Neutrophil (primary cell): ENCODE measurements around the gene NOTO.

ENCODE experiments used
- H3K27ac ChIP-seq: fragments of 200-600 bp; sonication (generic); 2 replicates; pipeline ENCODE4 v1.5.1; 2016; ENCODE audit warnings: mild to moderate bottlenecking, moderate library complexity
- H3K27me3 ChIP-seq: fragments of 200-600 bp; sonication (generic); 2 replicates; pipeline ENCODE4 v1.6.0; 2016; ENCODE audit warnings: mild to moderate bottlenecking
- H3K36me3 ChIP-seq: fragments of 200-600 bp; sonication (generic); 2 replicates; pipeline ENCODE4 v1.5.1; 2017
- H3K4me1 ChIP-seq, 2 experiments: fragments of 200-600 bp in 1 of 2; sonication (generic) in 1 of 2; 1 replicate in 1 of 2; 2 replicates in 1 of 2; pipeline versions ENCODE4 v1.5.1 to v1.6.1; 2013 to 2016; ENCODE audit warnings: low read depth in 1 of 2, low read length in 1 of 2, mild to moderate bottlenecking in 1 of 2, moderate library complexity in 1 of 2; ENCODE audit not compliant: control insufficient read depth in 1 of 2, insufficient read depth in 1 of 2
- H3K4me3 ChIP-seq, 2 experiments: fragments of 200-600 bp in 1 of 2; sonication (generic) in 1 of 2; 1 replicate in 1 of 2; 2 replicates in 1 of 2; pipeline ENCODE4 v1.5.1; 2013 to 2016; ENCODE audit warnings: low read depth in 1 of 2, low read length in 1 of 2, mild to moderate bottlenecking in 1 of 2, moderate library complexity in 1 of 2
- H3K9me3 ChIP-seq: fragments of 200-600 bp; sonication (generic); 2 replicates; pipeline ENCODE4 v1.5.1; 2016
- TF ChIP-seq, protein P1 (sequence below): fragments of 200-600 bp; sonication (generic); IDR thresholded peaks from 2 replicates; pipeline ENCODE4 v1.5.1; 2016; ENCODE audit warnings: antibody characterized with exemption

NOTO gene

DNA sequence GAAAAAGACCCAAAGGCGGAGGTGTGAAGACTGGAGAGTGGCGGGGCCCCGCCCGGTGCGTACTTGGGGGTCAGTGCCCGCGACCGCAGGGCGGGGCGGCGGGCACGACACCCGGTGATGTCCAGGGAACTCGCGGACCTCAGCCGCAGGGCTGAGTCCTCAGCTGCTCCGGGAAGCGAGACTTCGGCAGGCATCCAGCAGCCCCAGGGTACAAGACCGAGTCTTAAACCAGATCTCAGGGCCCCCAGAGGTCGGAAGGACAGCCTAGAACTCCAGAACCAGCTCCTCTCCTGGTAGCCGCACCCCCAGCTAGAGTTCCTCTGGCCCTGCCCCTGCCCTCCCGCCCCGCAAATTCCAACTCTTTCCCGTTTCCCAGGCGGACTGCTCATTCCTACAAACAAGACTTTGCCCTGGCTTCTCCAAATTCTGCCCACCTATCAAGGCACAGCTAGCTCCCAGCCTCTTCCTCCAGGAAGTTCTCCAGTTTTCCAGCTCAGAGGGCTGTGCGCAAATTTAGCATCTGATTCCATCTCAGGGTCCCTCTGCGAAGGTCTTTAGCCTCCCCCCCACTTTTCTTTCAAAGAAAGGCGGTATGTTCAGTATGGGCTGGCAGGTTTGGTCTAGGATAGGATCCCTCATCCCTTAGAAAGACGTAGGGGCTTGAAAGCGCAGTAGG lies 26.0 kb upstream of the NOTO start:
- no peak overlapping the region for H3K27ac ChIP-seq
- TF ChIP-seq, protein P1, sequence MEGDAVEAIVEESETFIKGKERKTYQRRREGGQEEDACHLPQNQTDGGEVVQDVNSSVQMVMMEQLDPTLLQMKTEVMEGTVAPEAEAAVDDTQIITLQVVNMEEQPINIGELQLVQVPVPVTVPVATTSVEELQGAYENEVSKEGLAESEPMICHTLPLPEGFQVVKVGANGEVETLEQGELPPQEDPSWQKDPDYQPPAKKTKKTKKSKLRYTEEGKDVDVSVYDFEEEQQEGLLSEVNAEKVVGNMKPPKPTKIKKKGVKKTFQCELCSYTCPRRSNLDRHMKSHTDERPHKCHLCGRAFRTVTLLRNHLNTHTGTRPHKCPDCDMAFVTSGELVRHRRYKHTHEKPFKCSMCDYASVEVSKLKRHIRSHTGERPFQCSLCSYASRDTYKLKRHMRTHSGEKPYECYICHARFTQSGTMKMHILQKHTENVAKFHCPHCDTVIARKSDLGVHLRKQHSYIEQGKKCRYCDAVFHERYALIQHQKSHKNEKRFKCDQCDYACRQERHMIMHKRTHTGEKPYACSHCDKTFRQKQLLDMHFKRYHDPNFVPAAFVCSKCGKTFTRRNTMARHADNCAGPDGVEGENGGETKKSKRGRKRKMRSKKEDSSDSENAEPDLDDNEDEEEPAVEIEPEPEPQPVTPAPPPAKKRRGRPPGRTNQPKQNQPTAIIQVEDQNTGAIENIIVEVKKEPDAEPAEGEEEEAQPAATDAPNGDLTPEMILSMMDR: no peak

GRCh38 chr2:73176881-73177644 lies 25.3 kb upstream of the NOTO start:
- H3K4me1 ChIP-seq: peaks cover 15 to 27% of the 10 kb centered on the region in 2 experiments
- peaks cover 93% of the 10 kb centered on the region for H3K27me3 ChIP-seq
- no peaks in the 10 kb centered on the region for H3K9me3 ChIP-seq
- no peaks in the 10 kb centered on the region for H3K36me3 ChIP-seq
- TF ChIP-seq, protein P1: peak; percentile 94
- peak overlapping the region; percentile 58 to 69 for H3K4me3 ChIP-seq
- H3K27ac ChIP-seq: no peak overlapping the region

More for the DNA sequence above, 26.0 kb upstream of the NOTO start:
- Histone ChIP-seq H3K9me3 (no peaks in the 10 kb centered on the region), H3K36me3 (no peaks in the 10 kb centered on the region), H3K4me1 (peaks cover 15 to 27% of the 10 kb centered on the region in 2 experiments), H3K4me3 (peak overlapping the region in 1 of 2 experiments; percentile 69), H3K27me3 (peaks cover 97% of the 10 kb centered on the region)

DNA sequence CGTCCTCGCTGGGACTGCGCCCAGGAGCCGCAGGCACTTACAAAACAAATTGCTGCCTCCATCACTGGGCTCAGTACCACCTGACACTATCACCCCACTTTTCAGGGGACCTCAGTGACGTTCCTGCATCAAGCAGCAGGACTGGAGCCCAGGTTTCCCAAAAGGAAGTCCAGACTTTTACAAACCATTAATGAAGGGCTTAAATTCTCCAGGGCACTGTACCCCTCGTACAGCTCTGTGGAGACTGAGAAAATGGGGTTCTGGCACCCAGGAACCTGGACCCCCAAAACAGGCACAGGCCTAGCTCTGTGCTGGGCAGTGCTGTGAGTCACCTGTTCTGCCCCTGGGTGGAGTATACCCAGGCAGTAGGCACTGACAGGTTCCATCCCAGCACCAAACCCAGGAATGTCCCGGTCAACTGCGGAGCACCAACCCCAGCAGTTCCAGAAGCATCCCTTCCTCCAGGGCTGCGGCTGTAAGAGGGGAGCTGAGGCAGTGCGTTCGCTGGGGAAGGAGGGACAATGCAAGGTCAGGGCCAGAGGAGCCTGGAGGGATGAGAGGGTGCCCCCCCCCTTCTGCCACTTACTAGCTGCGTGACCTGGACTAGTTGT lies 24.6 kb upstream of the NOTO start:
- TF ChIP-seq, protein P1: no peak
- H3K27me3 ChIP-seq: peaks cover 92% of the 10 kb centered on the region
- peaks cover 15 to 27% of the 10 kb centered on the region in 2 experiments for H3K4me1 ChIP-seq
- H3K9me3 ChIP-seq: no peaks in the 10 kb centered on the region
- H3K4me3 ChIP-seq: peak overlapping the region; percentile 58 to 69
- H3K36me3 ChIP-seq: no peaks in the 10 kb centered on the region
- H3K27ac ChIP-seq: no peak overlapping the region

GRCh38 chr2:73185965-73186364 lies 16.4 kb upstream of the NOTO start:
- TF ChIP-seq, protein P1: no peak
- H3K9me3 ChIP-seq: no peaks in the 10 kb centered on the region
- no peak overlapping the region for H3K27ac ChIP-seq
- H3K4me3 ChIP-seq: no peak overlapping the region
- H3K36me3 ChIP-seq: no peaks in the 10 kb centered on the region
- peaks cover 0 to 3% of the 10 kb centered on the region in 2 experiments for H3K4me1 ChIP-seq
- H3K27me3 ChIP-seq: peaks cover 55% of the 10 kb centered on the region

DNA sequence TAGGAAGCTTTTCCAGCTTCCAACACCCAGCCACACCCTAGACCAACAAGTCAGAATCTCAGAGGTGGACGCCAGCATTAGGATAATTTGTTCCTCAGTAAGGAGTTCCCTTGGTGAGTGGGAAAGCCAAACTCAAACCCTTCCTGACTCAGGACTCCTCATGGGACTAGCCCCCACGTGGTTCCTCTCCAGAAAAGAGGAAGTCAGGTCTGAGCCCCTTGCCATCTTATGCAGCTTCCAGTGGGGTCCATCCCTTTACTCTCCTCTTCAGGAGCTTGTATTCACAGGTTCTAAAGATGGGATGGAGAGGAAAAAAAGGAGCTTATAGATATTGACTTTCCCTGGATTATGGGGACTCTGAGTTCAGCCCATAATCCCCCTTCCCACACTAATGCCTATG lies 14.8 kb upstream of the NOTO start:
- H3K27me3 ChIP-seq: peaks cover 61% of the 10 kb centered on the region
- TF ChIP-seq, protein P1: no peak
- H3K36me3 ChIP-seq: no peaks in the 10 kb centered on the region
- no peak overlapping the region for H3K4me3 ChIP-seq
- no peaks in the 10 kb centered on the region for H3K9me3 ChIP-seq
- H3K27ac ChIP-seq: no peak overlapping the region
- peaks cover 0 to 3% of the 10 kb centered on the region in 2 experiments for H3K4me1 ChIP-seq
